Effector memory CD4-positive, alpha-beta T cell (primary cell): ENCODE results near the gene DOK3.

Experiments used
- DNase-seq, 3 donors: peaks; one replicate each; pipeline ENCODE4 v3.0.0-alpha.2; 2020
- H3K27ac ChIP-seq: 2 replicates; pipeline ENCODE4 v1.7.0; 2013; ENCODE audit warnings: mild to moderate bottlenecking, low read length, moderate library complexity; ENCODE audit not compliant: insufficient read depth, poor library complexity, severe bottlenecking
- H3K27me3 ChIP-seq: replicated peaks from 2 replicates; pipeline ENCODE4 v1.7.0; 2013; ENCODE audit warnings: mild to moderate bottlenecking, low read length; ENCODE audit not compliant: insufficient read depth, control insufficient read depth, poor library complexity, severe bottlenecking
- H3K36me3 ChIP-seq: 2 replicates; pipeline ENCODE4 v1.7.0; 2013; ENCODE audit warnings: mild to moderate bottlenecking, low read length, moderate library complexity; ENCODE audit not compliant: control insufficient read depth, insufficient read depth
- H3K4me1 ChIP-seq: 2 replicates; pipeline ENCODE4 v1.7.0; 2013; ENCODE audit warnings: low read length, mild to moderate bottlenecking; ENCODE audit not compliant: control insufficient read depth, insufficient read depth, poor library complexity, severe bottlenecking
- H3K4me3 ChIP-seq: 2 replicates; pipeline ENCODE4 v1.7.0; 2013; ENCODE audit warnings: low read length, low read depth, mild to moderate bottlenecking; ENCODE audit not compliant: insufficient read depth, poor library complexity, severe bottlenecking
- H3K9me3 ChIP-seq: 2 replicates; pipeline ENCODE4 v1.7.0; 2013; ENCODE audit warnings: mild to moderate bottlenecking, low read length, moderate library complexity; ENCODE audit not compliant: control insufficient read depth

The DOK3 gene

DNA sequence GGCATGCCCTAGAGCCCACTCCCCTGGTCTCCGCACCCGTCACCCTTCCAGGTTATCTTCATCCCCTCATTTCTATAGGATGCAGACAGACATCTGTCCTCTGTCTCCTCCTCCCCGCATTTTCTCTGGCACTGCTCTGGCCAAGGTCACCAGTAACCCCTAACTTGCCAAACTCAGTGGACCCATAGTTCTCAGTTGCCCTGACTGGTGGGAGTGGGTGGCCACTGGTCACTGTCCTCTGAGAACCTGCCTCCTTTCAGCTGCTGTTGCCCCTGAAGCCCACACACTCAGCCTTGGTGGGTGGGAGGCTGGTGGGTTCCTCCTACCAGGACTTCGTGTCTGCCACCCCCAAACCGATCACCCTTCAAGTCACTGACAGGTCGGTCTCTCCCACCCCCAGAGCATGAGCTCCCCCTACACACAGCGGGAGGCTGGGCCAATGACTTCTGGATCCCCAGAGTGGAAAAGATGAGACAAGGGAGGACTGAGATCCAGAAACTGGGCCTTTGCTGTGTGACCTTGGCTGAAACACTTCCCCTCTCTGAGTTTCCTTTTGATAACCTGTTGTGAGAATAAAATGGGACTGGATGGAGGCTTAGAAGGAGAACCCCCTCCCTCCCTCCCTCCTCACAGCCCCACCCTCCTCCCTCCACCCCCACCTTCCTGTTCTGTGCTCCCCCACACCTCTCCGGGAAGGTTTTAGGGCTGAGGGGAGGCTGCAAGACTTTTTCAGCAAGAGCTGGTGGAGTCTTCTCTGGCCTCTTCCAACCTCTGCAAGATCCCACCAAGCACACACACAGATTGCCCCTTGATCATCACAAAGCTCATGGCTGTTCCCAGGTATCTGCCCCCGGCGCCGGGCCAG is 33.8 kb downstream of the DOK3 start:
- H3K27me3 ChIP-seq: no peaks in the 10 kb centered on the region
- no peaks in the 10 kb centered on the region for H3K36me3 ChIP-seq
- peaks cover 10% of the 10 kb centered on the region for H3K4me1 ChIP-seq
- no peak overlapping the region for H3K4me3 ChIP-seq
- DNase-seq: no peak
- no peak overlapping the region for H3K27ac ChIP-seq
- H3K9me3 ChIP-seq: no peaks in the 10 kb centered on the region

DNA sequence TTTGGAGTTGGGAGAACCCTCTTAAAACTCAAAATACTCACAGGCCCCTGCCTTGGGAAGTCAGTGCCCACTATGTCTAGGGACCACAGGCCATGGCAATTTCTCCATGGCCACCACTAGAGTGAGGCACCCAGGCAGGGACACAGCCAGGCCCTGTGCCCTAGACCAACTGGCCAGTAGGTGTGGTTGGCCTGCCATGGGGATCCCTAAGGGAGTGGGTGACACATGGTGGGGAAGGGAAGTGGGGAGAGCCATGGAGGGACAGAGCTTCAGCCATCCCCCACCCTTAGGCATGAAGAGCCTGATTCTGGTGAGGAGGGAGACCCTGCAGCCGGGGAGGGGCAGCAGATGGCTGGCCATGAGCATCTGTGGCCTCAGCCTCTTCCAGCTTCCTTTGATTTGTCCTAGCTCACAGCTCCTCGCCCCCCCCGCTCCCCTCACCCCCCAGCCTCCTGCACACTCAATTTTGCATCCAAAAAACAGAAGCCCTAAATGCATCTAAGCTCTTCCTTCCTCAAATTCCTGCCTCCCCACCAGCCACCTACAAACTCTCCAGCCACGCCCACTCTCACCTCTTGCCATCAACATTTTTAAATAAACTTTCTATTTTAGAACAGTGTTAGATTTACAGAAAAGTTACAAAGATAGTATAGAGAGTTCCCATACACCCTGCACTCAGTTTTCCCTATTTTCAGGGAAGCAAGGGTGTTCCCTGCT is 34.6 kb downstream of the DOK3 start:
- no peaks in the 10 kb centered on the region for H3K36me3 ChIP-seq
- no peak for DNase-seq
- H3K27me3 ChIP-seq: no peaks in the 10 kb centered on the region
- H3K4me3 ChIP-seq: no peak overlapping the region
- H3K27ac ChIP-seq: no peak overlapping the region
- peaks cover 10% of the 10 kb centered on the region for H3K4me1 ChIP-seq
- no peaks in the 10 kb centered on the region for H3K9me3 ChIP-seq

DNA sequence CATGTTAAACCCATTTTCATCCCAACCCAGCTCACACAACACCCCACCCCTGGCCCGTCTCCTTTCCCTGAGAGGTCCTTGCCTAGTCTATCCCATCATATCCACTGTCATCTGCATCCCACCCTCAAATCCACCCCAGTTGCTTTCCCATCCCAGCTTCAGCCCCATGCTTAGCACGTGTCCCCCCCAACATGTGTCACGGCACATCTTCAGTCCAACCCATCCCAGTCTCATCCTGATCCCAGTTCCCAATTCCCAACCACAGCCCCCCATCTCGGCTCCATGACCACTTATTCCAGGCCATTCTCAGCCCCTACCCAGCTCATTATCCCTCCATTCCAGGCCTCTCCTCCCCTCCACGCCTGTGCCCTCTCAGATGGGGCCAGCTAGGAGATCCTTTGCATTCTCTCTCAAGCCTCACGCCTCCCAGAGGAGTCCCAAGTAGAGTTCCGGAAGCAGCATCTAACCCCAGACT is 35.6 kb downstream of the DOK3 start:
- no peaks in the 10 kb centered on the region for H3K27me3 ChIP-seq
- H3K9me3 ChIP-seq: no peaks in the 10 kb centered on the region
- H3K4me3 ChIP-seq: no peak overlapping the region
- peaks cover 10% of the 10 kb centered on the region for H3K4me1 ChIP-seq
- H3K27ac ChIP-seq: no peak overlapping the region
- H3K36me3 ChIP-seq: no peaks in the 10 kb centered on the region
- no peak for DNase-seq

DNA sequence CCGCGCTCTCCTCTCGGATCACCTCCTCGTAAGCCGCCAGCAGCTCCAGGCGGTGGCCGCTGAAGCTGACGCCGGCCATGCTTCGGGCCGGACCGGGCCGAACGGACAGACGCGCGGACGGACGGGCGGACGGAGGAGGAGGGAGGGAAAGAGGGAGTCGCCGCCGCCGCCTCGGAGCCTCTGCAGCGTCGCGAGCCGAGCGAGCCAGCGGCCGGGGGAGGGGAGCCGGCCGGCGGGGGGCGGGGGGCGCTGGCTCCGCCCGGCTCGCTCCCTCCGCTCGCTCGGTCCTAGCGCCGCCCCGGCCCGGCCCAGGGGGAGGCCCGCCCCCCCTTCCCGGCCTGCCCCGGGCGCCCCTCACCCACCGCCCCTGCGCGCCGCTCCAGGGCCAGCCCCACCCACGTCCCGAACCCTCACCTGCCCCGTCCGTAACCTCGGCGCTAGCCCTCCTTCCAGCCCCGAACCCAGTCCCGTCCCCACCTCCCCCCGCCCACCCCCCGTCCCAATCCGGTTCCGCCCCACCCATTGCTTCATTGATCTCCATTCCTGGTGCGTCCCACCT is 36.1 kb downstream of the DOK3 start, which contains the start of gene DBN1:
TSS of gene DBN1 (minus strand) at position 192 of the 559 bp plus-strand sequence. CDS start at position 79, 113 bp downstream.
- no peaks in the 10 kb centered on the region for H3K9me3 ChIP-seq
- no peak within 1 kb of the TSS for H3K27ac ChIP-seq
- peaks cover 10% of the 10 kb centered on the region for H3K4me1 ChIP-seq
- DNase-seq: no peak
- H3K4me3 ChIP-seq: peak within 1 kb of the TSS; percentile 44
- no peaks in the 10 kb centered on the region for H3K36me3 ChIP-seq
- H3K27me3 ChIP-seq: no peaks in the 10 kb centered on the region

DNA sequence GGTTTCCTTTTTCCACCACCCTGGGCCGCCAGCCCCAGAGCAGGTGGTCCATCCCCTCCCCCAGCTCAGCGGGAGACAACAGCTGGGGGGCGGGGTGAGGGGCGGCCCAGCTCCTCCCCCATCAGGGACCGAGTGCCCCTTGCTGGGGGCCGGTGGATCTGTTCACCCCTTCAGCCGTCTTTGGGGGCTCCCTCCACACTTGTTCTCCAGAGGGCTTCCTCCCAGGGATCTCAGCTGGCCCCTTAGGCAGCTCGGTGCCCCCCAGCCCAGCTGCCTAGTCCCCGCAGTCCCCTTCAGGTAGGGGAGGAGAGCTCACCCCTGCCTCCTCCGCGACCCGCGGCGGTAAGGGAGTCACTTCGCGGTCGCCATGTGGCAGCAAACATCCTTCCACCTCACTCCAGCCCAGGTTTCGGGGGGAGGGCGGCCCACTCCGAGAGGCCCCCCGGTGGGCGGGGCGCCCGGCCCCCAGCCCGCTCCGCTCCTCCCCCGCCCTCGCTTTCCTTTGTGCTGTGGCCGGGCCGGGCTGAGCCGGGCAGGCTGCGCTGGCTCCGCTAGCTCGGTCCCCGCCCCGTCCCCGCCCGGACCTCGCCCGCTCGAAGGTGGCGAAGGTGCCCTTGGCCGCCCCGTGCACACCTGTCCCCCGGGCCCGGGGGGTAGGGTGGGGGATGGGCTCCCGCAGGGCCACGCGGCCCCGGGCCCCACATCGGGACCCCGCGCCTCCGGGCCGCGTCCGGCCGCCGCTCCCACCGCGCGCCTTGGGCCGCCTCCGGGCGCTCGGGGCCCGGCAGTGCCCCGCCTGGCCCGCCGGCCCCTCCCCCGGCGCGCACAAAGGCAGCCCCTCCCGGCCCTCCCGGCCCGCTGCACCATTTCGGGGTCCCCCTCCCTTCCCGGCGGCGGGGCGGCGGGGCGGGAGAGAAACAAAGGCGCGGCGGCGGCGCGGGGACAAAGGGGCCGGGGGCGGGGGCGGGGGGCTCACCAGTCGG is 36.9 kb downstream of the DOK3 start:
- Histone ChIP-seq H3K9me3 (no peaks in the 10 kb centered on the region), H3K4me1 (peaks cover 10% of the 10 kb centered on the region), H3K27ac (no peak overlapping the region), H3K4me3 (peak overlapping the region; percentile 44), H3K36me3 (no peaks in the 10 kb centered on the region), H3K27me3 (no peaks in the 10 kb centered on the region)
- peak; percentile 25 to 28 (median 28) for DNase-seq

DNA sequence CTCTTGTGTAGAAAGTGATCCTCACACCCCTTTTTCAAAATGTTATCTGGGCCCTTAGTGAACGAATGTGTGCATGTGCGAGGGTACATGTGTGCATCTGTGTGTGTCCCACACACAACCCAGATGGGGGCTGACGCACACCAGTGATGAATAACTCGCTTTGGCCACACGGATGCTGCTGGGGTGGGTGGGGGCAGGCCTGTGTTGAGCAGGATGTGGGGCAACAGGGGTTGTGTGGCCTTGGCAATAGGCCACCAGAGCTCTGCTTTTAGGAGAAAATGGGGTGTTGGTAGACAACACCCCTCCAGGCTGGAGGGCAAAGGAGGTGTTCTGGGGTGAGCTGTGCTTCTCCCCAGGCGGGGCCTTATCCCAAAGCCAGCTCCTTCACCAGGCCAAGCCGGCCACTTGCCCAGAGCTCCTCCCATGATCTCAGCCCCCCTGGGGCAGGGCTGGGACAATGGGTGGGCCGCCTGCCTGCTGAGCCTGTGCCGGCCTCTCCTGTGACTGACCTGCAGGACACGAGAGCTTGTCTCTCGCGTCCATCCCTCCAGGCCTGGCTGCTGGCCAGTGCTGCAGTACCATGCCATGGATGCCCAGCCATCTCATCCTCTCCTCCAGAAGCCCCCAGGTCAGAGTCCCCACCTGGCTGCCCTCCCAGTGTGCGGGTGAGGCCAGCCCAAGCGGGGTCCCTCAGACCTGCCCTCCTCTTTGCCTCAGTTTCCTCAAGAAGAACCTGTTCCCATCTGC is 37.8 kb downstream of the DOK3 start:
- no peak for DNase-seq
- Histone ChIP-seq H3K4me3 (no peak overlapping the region), H3K27ac (no peak overlapping the region), H3K27me3 (no peaks in the 10 kb centered on the region), H3K4me1 (peaks cover 10% of the 10 kb centered on the region), H3K9me3 (no peaks in the 10 kb centered on the region), H3K36me3 (no peaks in the 10 kb centered on the region)

DNA sequence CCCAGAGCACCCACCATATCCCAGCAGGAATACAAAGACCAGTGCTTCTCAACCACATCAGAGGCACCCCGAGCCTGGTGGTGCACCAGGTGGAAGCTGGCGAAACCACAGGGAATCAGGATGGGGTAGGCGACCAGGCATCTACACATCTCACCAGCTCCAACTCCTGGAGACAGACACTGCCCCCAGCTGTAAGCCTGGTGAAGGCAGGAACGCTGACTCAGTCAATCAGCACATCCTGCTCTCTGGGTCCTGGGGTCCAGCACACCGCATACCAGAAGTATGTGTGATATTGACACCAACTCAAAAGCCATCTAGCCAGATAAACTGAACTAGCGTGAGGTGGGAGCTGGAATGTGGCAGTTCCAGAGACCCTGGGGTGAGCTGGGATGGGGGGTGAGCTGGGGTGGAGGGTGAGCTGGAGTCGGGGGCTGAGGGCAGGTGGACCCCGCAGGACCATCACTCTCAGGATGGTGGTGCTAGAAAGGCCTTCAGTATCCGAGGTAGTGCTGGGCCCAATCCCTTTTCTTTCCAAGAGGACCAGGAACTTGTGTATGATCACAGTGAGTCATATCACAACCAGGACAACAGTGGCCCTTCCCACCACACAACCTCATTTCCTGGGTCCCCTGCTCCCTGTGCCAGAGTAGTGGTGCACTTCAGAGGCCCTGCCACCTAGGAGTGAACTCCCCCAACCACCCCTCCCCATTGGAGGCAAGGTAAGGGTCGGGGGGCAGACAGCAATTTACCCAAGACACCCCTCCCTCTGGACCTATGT is 38.7 kb downstream of the DOK3 start:
- H3K27ac ChIP-seq: no peak overlapping the region
- peaks cover 10% of the 10 kb centered on the region for H3K4me1 ChIP-seq
- H3K36me3 ChIP-seq: no peaks in the 10 kb centered on the region

DNA sequence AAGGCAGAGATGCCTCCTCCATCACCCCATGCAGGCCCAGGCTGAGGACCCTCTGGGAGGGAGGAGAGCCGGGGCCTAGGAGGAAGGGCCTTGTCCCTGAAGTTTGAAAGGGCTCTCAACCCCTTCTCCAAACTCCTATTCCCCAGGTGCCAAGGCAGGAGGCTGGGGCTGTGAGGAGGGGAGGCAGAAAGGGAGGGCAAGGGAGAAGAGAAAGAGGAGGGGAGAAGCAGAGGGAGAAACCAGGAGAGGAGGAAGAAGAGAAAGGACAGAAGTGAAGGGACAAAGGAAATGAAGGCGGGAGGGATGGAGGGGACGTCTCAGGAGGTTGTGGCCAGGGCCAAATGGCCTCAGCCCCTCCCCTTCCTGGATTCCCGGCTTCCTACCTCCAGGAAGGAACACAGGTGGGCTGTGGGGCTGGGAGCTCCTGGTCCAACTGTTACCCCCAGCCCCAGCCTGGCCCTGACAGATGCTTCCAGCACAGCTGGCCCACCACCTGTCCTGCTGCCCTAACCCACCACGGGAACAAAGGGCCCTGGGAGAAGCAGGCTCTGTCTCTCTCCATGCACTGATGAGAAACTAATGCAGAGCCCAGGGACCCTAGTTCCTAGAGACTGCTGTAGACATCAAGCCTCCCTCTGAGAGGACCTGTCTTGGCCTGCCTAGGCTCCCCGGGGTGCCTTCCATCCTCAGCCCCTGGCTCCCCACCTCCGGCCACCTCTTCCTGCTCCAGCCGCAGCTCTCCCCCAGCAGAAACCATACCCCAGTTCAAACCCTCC is 39.7 kb downstream of the DOK3 start:
- no peaks in the 10 kb centered on the region for H3K27me3 ChIP-seq
- peaks cover 10% of the 10 kb centered on the region for H3K4me1 ChIP-seq
- no peaks in the 10 kb centered on the region for H3K36me3 ChIP-seq
- H3K9me3 ChIP-seq: no peaks in the 10 kb centered on the region
- no peak overlapping the region for H3K4me3 ChIP-seq
- H3K27ac ChIP-seq: no peak overlapping the region
- DNase-seq: no peak

More for the DNA sequence above, 38.7 kb downstream of the DOK3 start:
- H3K4me3 ChIP-seq: no peak overlapping the region
- DNase-seq: no peak
- no peaks in the 10 kb centered on the region for H3K27me3 ChIP-seq
- H3K9me3 ChIP-seq: no peaks in the 10 kb centered on the region
